NCI-H1436 (cell line): ENCODE measurements around the gene EME2.

Experiments
- DNase-seq: peaks from one replicate; lab custom pipeline; 2025; lab: John Stamatoyannopoulos, UW

EME2 gene

GRCh38 chr16:1778200-1779179 is 5.9 kb downstream of the EME2 start:
- no peak for DNase-seq

GRCh38 chr16:1779234-1779701 is 6.7 kb downstream of the EME2 start:
- no peak for DNase-seq

GRCh38 chr16:1779741-1780676 is 7.4 kb downstream of the EME2 start:
- no peak for DNase-seq

- no peak for DNase-seq
Measured at GRCh38 chr16:1780677-1781072, 8.1 kb downstream of the EME2 start.

GRCh38 chr16:1781254-1781653 is 8.6 kb downstream of the EME2 start:
- no peak for DNase-seq

- DNase-seq, result no peak
Measured at GRCh38 chr16:1781758-1782407, 9.3 kb downstream of the EME2 start.

GRCh38 chr16:1782408-1783264 is 10.0 kb downstream of the EME2 start, which contains the start of the genes NUBP2 and SPSB3:
TSS of gene NUBP2 (plus strand) at chr16:1782960. CDS start at chr16:1783021, 61 bp downstream.
TSS of gene SPSB3 (minus strand) at chr16:1782571. CDS start at chr16:1781483, 1,088 bp downstream.
- peak; percentile 99 for DNase-seq

GRCh38 chr16:1784977-1785845 is 12.6 kb downstream of the EME2 start:
- no peak for DNase-seq

GRCh38 chr16:1785846-1786170 is 13.2 kb downstream of the EME2 start:
- no peak for DNase-seq

- no peak for DNase-seq
Measured at GRCh38 chr16:1786242-1787055, 13.8 kb downstream of the EME2 start.

- DNase-seq, result no peak
Measured at GRCh38 chr16:1787056-1787321, 14.4 kb downstream of the EME2 start.

GRCh38 chr16:1787322-1788094 is 14.9 kb downstream of the EME2 start:
- DNase-seq, result no peak

- no peak for DNase-seq
Measured at GRCh38 chr16:1788095-1788707, 15.6 kb downstream of the EME2 start.

- no peak for DNase-seq
Measured at GRCh38 chr16:1788708-1789100, 16.1 kb downstream of the EME2 start.

GRCh38 chr16:1789643-1790045 is 17.0 kb downstream of the EME2 start:
- DNase-seq, result no peak

- DNase-seq, result no peak
Measured at GRCh38 chr16:1790261-1790610, 17.6 kb downstream of the EME2 start.

- no peak for DNase-seq
Measured at GRCh38 chr16:1790611-1791255, 18.1 kb downstream of the EME2 start.
